Measurements from ENCODE around the gene ASAP3. TPM values are rescaled to one million over a fixed set of nuclear protein-coding genes. Genes with fewer than 3 reads are reported as not detected.

ASAP3 gene
- total RNA-seq, 1 donor from 2014 or later, result 45.9 TPM

DNA sequence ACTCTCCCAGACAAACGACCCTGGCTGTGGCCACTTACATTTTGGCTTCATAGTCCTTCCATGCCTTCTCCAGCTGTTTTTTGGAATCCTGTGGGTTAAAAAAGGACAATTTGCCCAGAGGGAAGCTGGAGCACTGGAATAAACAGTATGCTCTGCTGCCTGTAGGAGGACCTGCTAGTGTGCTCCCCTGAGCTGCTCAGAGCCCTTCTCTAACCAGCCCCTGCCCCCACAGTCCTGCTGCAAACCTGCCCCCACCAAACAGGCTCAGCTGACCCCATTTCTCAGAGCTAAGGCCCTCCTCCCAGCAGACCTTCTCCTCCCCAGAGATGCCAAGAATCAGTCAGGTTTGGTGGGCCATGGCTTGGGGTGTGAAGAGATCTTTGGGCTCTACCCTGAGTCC, 32.5 kb downstream of the ASAP3 start:
- H3K36me3 ChIP-seq (ENCODE audit: control insufficient read depth in 3 of 3, insufficient read depth in 3 of 3, low read length in 3 of 3), result peaks cover 8 to 43% (median 24%) of the 10 kb centered on the region in 3 donors
- H3K4me3 ChIP-seq (ENCODE audit: low read length in 3 of 3), result no peak overlapping the region
- H3K27ac ChIP-seq (ENCODE audit: low read depth, low read length), result peak overlapping the region; percentile 49

GRCh38 chr1:23450894-23451293, 33.1 kb downstream of the ASAP3 start:
- H3K27ac ChIP-seq (ENCODE audit: low read depth, low read length), result no peak overlapping the region
- H3K4me3 ChIP-seq (ENCODE audit: low read length in 3 of 3), result no peak overlapping the region
- no peaks in the 10 kb centered on the region for H3K27me3 ChIP-seq (ENCODE audit: control insufficient read depth in 3 of 3, insufficient read depth in 3 of 3, low read length in 3 of 3)
- peaks cover 27 to 34% (median 32%) of the 10 kb centered on the region in 3 donors for H3K4me1 ChIP-seq (ENCODE audit: control insufficient read depth in 3 of 3, insufficient read depth in 3 of 3, low read length in 3 of 3)
- peak overlapping the region in 1 of 3 donors; percentile 25 for H3K9ac ChIP-seq (ENCODE audit: low read depth in 1 of 3, low read length in 3 of 3)
- H3K9me3 ChIP-seq (ENCODE audit: control insufficient read depth in 3 of 3, low read length in 3 of 3), result no peaks in the 10 kb centered on the region
- H3K36me3 ChIP-seq (ENCODE audit: control insufficient read depth in 3 of 3, insufficient read depth in 3 of 3, low read length in 3 of 3), result peaks cover 8 to 40% (median 24%) of the 10 kb centered on the region in 3 donors

More for the DNA sequence above, 32.5 kb downstream of the ASAP3 start:
- Histone ChIP-seq H3K4me1 (ENCODE audit: control insufficient read depth in 3 of 3, insufficient read depth in 3 of 3, low read length in 3 of 3) (peaks cover 27 to 34% (median 32%) of the 10 kb centered on the region in 3 donors), H3K9ac (ENCODE audit: low read depth in 1 of 3, low read length in 3 of 3) (peak overlapping the region in 2 of 3 donors; percentile 48 to 54), H3K27me3 (ENCODE audit: control insufficient read depth in 3 of 3, insufficient read depth in 3 of 3, low read length in 3 of 3) (no peaks in the 10 kb centered on the region), H3K9me3 (ENCODE audit: control insufficient read depth in 3 of 3, low read length in 3 of 3) (no peaks in the 10 kb centered on the region)

- H3K4me3 ChIP-seq (ENCODE audit: low read length in 3 of 3), result no peak overlapping the region
- peaks cover 4 to 32% (median 16%) of the 10 kb centered on the region in 3 donors for H3K36me3 ChIP-seq (ENCODE audit: control insufficient read depth in 3 of 3, insufficient read depth in 3 of 3, low read length in 3 of 3)
- H3K9me3 ChIP-seq (ENCODE audit: control insufficient read depth in 3 of 3, low read length in 3 of 3), result no peaks in the 10 kb centered on the region
- peaks cover 27 to 34% (median 32%) of the 10 kb centered on the region in 3 donors for H3K4me1 ChIP-seq (ENCODE audit: control insufficient read depth in 3 of 3, insufficient read depth in 3 of 3, low read length in 3 of 3)
- H3K27ac ChIP-seq (ENCODE audit: low read depth, low read length), result no peak overlapping the region
- H3K27me3 ChIP-seq (ENCODE audit: control insufficient read depth in 3 of 3, insufficient read depth in 3 of 3, low read length in 3 of 3), result no peaks in the 10 kb centered on the region
- H3K9ac ChIP-seq (ENCODE audit: low read depth in 1 of 3, low read length in 3 of 3), result no peak overlapping the region
Observed at GRCh38 chr1:23449958-23450357, 34.0 kb downstream of the ASAP3 start.

DNA sequence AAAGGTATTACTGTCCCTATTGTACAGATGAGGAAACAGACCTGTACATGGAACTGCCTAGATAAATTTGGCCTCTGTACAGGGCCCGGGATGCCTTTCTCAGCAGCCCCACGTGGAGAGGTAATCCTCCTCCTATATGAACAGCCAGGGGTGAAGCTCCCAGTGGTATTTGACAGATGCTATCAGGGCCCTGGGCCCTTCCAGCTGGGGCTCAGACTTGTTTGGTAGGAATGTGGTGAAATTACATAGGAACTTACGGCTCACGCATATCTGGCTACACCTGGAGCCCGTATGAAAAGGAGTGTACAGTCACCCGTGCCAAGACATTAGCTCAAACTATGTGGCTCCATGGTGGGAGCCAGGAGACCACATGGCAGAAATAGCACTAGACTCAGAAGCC, 34.7 kb downstream of the ASAP3 start:
- no peak overlapping the region for H3K27ac ChIP-seq (ENCODE audit: low read depth, low read length)
- H3K9me3 ChIP-seq (ENCODE audit: control insufficient read depth in 3 of 3, low read length in 3 of 3), result no peaks in the 10 kb centered on the region
- H3K9ac ChIP-seq (ENCODE audit: low read depth in 1 of 3, low read length in 3 of 3), result no peak overlapping the region
- H3K36me3 ChIP-seq (ENCODE audit: control insufficient read depth in 3 of 3, insufficient read depth in 3 of 3, low read length in 3 of 3), result peaks cover 0 to 25% (median 9%) of the 10 kb centered on the region in 3 donors
- H3K4me3 ChIP-seq (ENCODE audit: low read length in 3 of 3), result no peak overlapping the region
- no peaks in the 10 kb centered on the region for H3K27me3 ChIP-seq (ENCODE audit: control insufficient read depth in 3 of 3, insufficient read depth in 3 of 3, low read length in 3 of 3)
- H3K4me1 ChIP-seq (ENCODE audit: control insufficient read depth in 3 of 3, insufficient read depth in 3 of 3, low read length in 3 of 3), result peaks cover 27 to 34% (median 32%) of the 10 kb centered on the region in 3 donors

- H3K36me3 ChIP-seq (ENCODE audit: control insufficient read depth in 3 of 3, insufficient read depth in 3 of 3, low read length in 3 of 3), result peaks cover 0 to 25% (median 9%) of the 10 kb centered on the region in 3 donors
- H3K9me3 ChIP-seq (ENCODE audit: control insufficient read depth in 3 of 3, low read length in 3 of 3), result no peaks in the 10 kb centered on the region
Observed at GRCh38 chr1:23448846-23449245, 35.1 kb downstream of the ASAP3 start.

GRCh38 chr1:23446661-23447310, 37.2 kb downstream of the ASAP3 start:
- H3K27me3 ChIP-seq (ENCODE audit: control insufficient read depth in 3 of 3, insufficient read depth in 3 of 3, low read length in 3 of 3), result no peaks in the 10 kb centered on the region
- H3K36me3 ChIP-seq (ENCODE audit: control insufficient read depth in 3 of 3, insufficient read depth in 3 of 3, low read length in 3 of 3), result peaks cover 5 to 21% (median 18%) of the 10 kb centered on the region in 3 donors
- H3K27ac ChIP-seq (ENCODE audit: low read depth, low read length), result no peak overlapping the region
- peaks cover 14 to 21% (median 16%) of the 10 kb centered on the region in 3 donors for H3K4me1 ChIP-seq (ENCODE audit: control insufficient read depth in 3 of 3, insufficient read depth in 3 of 3, low read length in 3 of 3)
- H3K4me3 ChIP-seq (ENCODE audit: low read length in 3 of 3), result no peak overlapping the region
- H3K9me3 ChIP-seq (ENCODE audit: control insufficient read depth in 3 of 3, low read length in 3 of 3), result no peaks in the 10 kb centered on the region
- no peak overlapping the region for H3K9ac ChIP-seq (ENCODE audit: low read depth in 1 of 3, low read length in 3 of 3)

More at GRCh38 chr1:23448846-23449245, 35.1 kb downstream of the ASAP3 start:
- Histone ChIP-seq H3K27me3 (ENCODE audit: control insufficient read depth in 3 of 3, insufficient read depth in 3 of 3, low read length in 3 of 3) (no peaks in the 10 kb centered on the region), H3K9ac (ENCODE audit: low read depth in 1 of 3, low read length in 3 of 3) (no peak overlapping the region), H3K27ac (ENCODE audit: low read depth, low read length) (no peak overlapping the region), H3K4me3 (ENCODE audit: low read length in 3 of 3) (no peak overlapping the region), H3K4me1 (ENCODE audit: control insufficient read depth in 3 of 3, insufficient read depth in 3 of 3, low read length in 3 of 3) (peaks cover 27 to 32% (median 32%) of the 10 kb centered on the region in 3 donors)

GRCh38 chr1:23444596-23445390, 39.2 kb downstream of the ASAP3 start:
- Histone ChIP-seq H3K4me3 (ENCODE audit: low read length in 3 of 3) (peak overlapping the region in 1 of 3 donors; percentile 4), H3K27me3 (ENCODE audit: control insufficient read depth in 3 of 3, insufficient read depth in 3 of 3, low read length in 3 of 3) (no peaks in the 10 kb centered on the region), H3K9me3 (ENCODE audit: control insufficient read depth in 3 of 3, low read length in 3 of 3) (no peaks in the 10 kb centered on the region), H3K27ac (ENCODE audit: low read depth, low read length) (peak overlapping the region; percentile 51), H3K9ac (ENCODE audit: low read depth in 1 of 3, low read length in 3 of 3) (peak overlapping the region in 1 of 3 donors; percentile 6), H3K4me1 (ENCODE audit: control insufficient read depth in 3 of 3, insufficient read depth in 3 of 3, low read length in 3 of 3) (peaks cover 1 to 7% (median 2%) of the 10 kb centered on the region in 3 donors), H3K36me3 (ENCODE audit: control insufficient read depth in 3 of 3, insufficient read depth in 3 of 3, low read length in 3 of 3) (peaks cover 14 to 23% (median 19%) of the 10 kb centered on the region in 3 donors)

GRCh38 chr1:23444104-23444533, 39.9 kb downstream of the ASAP3 start:
- Histone ChIP-seq H3K27ac (ENCODE audit: low read depth, low read length) (peak overlapping the region; percentile 51), H3K4me3 (ENCODE audit: low read length in 3 of 3) (no peak overlapping the region), H3K4me1 (ENCODE audit: control insufficient read depth in 3 of 3, insufficient read depth in 3 of 3, low read length in 3 of 3) (peaks cover 0 to 4% (median 0%) of the 10 kb centered on the region in 3 donors), H3K9ac (ENCODE audit: low read depth in 1 of 3, low read length in 3 of 3) (no peak overlapping the region), H3K27me3 (ENCODE audit: control insufficient read depth in 3 of 3, insufficient read depth in 3 of 3, low read length in 3 of 3) (no peaks in the 10 kb centered on the region), H3K36me3 (ENCODE audit: control insufficient read depth in 3 of 3, insufficient read depth in 3 of 3, low read length in 3 of 3) (peaks cover 19 to 24% (median 19%) of the 10 kb centered on the region in 3 donors), H3K9me3 (ENCODE audit: control insufficient read depth in 3 of 3, low read length in 3 of 3) (no peaks in the 10 kb centered on the region)

GRCh38 chr1:23442751-23443150, 41.2 kb downstream of the ASAP3 start:
- Histone ChIP-seq H3K4me3 (ENCODE audit: low read length in 3 of 3) (no peak overlapping the region), H3K27ac (ENCODE audit: low read depth, low read length) (no peak overlapping the region), H3K9me3 (ENCODE audit: control insufficient read depth in 3 of 3, low read length in 3 of 3) (no peaks in the 10 kb centered on the region), H3K9ac (ENCODE audit: low read depth in 1 of 3, low read length in 3 of 3) (no peak overlapping the region), H3K4me1 (ENCODE audit: control insufficient read depth in 3 of 3, insufficient read depth in 3 of 3, low read length in 3 of 3) (peaks cover 0 to 4% (median 0%) of the 10 kb centered on the region in 3 donors), H3K36me3 (ENCODE audit: control insufficient read depth in 3 of 3, insufficient read depth in 3 of 3, low read length in 3 of 3) (peaks cover 27 to 31% (median 30%) of the 10 kb centered on the region in 3 donors), H3K27me3 (ENCODE audit: control insufficient read depth in 3 of 3, insufficient read depth in 3 of 3, low read length in 3 of 3) (no peaks in the 10 kb centered on the region)

Data from skeletal muscle tissue (tissue), 4 donors.